Mammary epithelial cell (primary cell): ENCODE data around the gene MTF2.

ENCODE experiments used
- EZH2 ChIP-seq: IDR thresholded peaks from 2 replicates; pipeline ENCODE4 v1.6.1; 2012; ENCODE audit warnings: low read length, inconsistent platforms, borderline replicate concordance
- TF ChIP-seq, protein P1 (sequence below), 2 donors: IDR thresholded peaks in 1 of 2; conservative IDR thresholded peaks in 1 of 2; 2 replicates each; pipeline ENCODE4 v1.5.1; 2011 to 2012; ENCODE audit warnings: inconsistent platforms in 2 of 2, low read length in 2 of 2, mild to moderate bottlenecking in 2 of 2, control low read depth in 1 of 2, low read depth in 1 of 2; ENCODE audit not compliant: insufficient read depth in 1 of 2; ENCODE audit errors: extremely low read depth in 1 of 2

DNA sequence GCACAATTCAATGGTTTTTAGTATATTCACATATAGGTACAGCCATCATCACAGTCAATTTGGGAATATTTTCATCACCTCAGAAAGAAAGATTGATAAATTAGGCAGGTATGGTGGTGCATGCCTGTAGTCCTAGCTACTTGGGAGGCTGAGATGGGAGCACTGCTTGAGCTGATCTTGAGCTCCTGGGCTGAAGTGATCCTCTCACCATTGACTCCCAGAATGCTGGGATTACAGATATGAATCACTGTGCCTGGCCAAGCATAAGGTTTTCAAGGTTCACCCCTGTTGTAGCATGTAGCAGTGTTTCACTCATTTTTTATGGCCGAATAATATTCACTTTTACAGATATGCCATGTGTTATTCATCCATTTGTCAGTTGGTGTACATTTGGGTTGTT lies 44.7 kb upstream of the MTF2 start:
- TF ChIP-seq, protein P1, sequence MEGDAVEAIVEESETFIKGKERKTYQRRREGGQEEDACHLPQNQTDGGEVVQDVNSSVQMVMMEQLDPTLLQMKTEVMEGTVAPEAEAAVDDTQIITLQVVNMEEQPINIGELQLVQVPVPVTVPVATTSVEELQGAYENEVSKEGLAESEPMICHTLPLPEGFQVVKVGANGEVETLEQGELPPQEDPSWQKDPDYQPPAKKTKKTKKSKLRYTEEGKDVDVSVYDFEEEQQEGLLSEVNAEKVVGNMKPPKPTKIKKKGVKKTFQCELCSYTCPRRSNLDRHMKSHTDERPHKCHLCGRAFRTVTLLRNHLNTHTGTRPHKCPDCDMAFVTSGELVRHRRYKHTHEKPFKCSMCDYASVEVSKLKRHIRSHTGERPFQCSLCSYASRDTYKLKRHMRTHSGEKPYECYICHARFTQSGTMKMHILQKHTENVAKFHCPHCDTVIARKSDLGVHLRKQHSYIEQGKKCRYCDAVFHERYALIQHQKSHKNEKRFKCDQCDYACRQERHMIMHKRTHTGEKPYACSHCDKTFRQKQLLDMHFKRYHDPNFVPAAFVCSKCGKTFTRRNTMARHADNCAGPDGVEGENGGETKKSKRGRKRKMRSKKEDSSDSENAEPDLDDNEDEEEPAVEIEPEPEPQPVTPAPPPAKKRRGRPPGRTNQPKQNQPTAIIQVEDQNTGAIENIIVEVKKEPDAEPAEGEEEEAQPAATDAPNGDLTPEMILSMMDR (conservative IDR thresholded peaks at IDR 0.05 in 1 of 2, IDR thresholded peaks at IDR 0.05 in 1 of 2; ENCODE audit: extremely low read depth in 1 of 2, insufficient read depth in 1 of 2, low read depth in 1 of 2, low read length in 2 of 2): no peak
- no peak for TF ChIP-seq EZH2
